Inflammatory macrophage (primary cell): ENCODE results near the gene RNF20.
A peak's percentile ranks its signal among the peaks of the same experiment; 100 is the strongest.
"Not testable (repeated sequence)": the region's sequence is repeated elsewhere in the genome, so short reads cannot be mapped to it uniquely, and the experiment has no call there.

Experiments used
- DNase-seq, 2 donors: peaks; one replicate each; pipeline ENCODE4 v3.0.0-alpha.2; 2020 to 2022

Gene RNF20

DNA sequence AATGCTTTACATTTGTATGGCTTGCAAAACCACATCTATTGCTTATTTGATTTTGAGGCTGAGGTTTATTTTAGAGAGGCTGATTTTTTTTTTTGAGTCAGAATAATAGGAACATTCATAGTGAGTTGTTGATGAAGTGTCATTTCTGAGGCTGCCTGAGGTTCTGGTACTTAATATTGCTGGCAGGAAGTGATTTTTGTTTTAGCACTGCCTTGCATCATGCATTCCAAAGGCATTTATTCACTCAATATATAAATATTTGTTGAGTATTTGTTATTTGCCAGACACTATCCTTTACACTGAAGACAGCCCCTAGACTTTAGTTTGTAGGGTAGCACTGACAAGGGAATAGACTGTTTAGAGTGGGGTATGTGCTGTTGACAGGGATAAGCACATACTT is 2.7 kb downstream of the RNF20 start:
- no peak for DNase-seq

GRCh38 chr9:101536938-101537337 is 3.3 kb downstream of the RNF20 start:
- DNase-seq: peak in 1 of 2 donors; percentile 20

- no peak for DNase-seq
Observed at GRCh38 chr9:101540069-101540468, 6.4 kb downstream of the RNF20 start.

GRCh38 chr9:101543098-101543735 is 9.6 kb downstream of the RNF20 start:
- no peak for DNase-seq

DNA sequence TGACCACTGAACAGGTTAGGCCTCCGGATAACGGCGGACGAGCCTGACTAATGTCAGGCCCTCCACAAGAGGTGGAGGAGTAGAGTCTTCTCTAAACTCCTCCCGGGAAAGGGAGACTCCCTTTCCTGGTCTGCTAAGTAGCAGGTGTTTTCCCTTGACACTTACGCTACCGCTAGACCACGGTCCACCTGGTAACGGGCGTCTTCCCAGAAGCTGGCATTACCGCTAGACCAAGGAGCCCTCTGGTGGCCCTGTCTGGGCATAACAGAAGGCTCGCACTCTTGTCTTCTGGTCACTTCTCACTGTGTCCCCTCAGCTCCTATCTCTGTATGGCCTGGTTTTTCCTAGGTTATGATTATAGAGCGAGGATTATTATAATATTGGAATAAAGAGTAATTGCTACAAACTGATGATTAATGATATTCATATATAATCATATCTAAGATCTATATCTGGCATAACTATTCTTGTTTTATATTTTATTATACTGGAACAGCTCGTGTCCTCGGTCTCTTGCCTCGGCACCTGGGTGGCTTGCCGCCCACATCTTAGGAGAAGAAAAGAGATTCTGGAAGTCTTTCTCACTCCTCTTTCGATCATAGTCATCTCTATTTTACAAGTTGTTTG is 15.9 kb downstream of the RNF20 start:
- not testable (repeated sequence) for DNase-seq

DNA sequence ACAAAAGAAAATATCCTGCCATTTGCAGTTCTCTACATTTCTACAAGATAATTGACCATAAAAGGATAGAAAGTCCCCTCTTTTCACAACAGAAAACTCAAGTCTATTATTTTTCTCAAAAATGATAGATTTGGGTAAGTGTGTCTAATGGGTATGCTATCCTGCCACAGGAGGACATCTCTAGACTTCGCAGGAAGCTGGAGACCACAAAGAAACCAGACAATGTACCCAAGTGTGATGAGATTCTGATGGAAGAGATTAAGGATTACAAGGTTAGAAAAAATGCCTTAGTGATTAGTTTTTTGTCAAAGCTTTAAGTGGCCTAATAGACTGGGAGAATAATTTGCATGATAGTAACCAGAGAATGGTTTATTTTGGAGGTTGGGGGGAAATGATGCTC is 28.1 kb downstream of the RNF20 start:
- no peak for DNase-seq

DNA sequence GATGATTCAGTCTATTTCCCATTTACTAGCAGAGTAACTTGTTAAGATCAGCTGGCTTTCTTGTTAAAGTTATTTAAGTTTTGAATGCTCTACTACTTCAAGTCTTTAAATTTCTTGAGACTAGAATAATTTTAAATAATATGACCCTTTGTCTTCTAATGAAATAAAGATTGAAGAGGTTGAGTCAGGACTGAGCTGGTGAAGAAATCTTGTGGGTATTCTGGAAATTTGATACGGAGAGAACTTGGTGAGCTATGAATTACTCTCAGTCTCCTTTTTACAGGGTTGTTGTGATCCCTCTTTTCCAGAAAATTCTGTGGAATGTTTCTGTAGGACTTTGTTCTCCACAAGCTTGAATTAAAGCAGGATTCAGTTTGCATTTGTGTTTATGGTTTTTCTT is 29.3 kb downstream of the RNF20 start:
- no peak for DNase-seq

DNA sequence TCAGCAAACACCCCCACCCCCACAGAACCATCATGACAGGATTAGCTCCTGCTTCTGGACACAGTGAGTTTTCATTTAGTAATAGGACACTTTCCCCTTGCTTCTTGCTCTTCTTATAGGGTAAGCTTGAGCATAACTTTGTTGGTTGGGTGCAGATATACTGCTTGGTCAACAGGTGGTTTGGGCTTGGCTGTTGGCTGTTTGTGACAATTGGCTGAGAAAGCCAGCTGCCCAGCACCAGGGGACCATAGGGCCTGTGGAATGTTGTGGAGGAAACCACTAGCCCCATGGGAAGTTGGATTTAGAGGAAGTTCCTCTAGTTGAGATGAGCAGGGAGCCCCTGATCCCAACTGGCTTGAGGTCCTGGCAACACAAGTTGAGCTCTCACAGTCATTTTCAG is 30.6 kb downstream of the RNF20 start:
- DNase-seq: no peak

DNA sequence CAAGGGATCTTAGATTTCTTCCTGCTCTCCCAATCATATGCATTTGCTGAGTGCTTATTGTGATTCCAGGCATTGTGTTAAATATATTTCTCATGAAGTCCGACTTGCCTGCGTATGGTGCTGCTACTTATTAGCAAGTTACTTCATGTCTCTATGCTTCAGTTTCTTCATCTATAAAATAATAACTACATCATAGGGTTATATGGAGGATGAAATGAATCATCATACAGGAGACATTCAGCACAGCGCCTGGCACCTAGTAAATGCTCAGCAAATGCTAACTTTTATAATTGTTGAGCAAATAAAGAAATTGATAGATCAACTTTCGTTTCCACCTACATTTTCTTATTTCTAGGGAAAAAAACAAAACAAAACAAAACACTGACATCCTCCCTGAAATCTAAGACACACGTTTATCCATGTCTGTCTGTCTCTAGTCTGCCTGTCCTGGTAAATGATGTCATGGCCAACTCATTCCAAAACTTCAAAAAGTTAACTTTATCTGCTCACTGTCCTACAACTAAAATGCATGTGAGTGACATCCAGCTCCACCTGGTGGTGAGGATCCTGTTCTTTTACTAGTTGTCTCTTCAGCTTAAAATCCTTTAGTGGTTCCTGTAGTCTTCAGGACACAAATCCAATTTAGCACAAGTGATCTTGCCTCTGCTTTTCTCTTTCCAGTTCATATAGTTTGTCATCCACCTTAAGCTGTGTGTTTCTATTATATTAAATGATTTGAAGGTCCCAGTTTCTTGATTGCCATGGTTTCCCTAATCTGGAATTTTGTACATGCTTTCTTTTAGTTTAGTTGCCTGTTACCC is 33.5 kb downstream of the RNF20 start:
- peak; percentile 10 to 15 for DNase-seq

DNA sequence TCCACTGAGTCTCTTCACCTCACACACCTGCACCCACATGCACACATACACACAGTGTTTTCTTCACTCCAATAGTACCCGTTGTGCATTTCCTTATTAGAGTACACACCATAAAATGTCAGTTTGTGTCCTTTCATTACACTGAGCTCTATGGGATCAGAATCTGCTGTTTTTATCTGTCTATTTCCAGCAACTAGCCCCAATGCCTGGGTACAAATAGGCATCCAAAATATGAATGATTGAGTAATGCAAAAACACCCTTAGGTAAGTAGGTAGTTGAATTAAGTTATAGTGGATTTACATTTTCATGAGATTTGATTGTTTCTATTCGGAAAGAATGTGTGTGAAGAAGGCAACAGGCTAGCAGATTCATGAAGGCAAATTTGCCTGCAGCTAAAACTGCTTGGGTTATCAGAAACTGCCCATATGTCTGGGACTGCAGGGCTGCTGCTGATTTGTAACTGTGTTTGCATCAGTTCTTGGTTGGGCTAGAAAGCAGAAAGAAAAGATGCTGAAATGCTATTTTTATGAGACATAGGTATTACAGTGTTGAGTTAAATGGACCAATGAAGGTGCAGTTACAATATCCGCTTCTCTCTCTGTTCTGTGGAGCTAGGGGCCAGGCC is 34.2 kb downstream of the RNF20 start:
- DNase-seq: no peak

DNA sequence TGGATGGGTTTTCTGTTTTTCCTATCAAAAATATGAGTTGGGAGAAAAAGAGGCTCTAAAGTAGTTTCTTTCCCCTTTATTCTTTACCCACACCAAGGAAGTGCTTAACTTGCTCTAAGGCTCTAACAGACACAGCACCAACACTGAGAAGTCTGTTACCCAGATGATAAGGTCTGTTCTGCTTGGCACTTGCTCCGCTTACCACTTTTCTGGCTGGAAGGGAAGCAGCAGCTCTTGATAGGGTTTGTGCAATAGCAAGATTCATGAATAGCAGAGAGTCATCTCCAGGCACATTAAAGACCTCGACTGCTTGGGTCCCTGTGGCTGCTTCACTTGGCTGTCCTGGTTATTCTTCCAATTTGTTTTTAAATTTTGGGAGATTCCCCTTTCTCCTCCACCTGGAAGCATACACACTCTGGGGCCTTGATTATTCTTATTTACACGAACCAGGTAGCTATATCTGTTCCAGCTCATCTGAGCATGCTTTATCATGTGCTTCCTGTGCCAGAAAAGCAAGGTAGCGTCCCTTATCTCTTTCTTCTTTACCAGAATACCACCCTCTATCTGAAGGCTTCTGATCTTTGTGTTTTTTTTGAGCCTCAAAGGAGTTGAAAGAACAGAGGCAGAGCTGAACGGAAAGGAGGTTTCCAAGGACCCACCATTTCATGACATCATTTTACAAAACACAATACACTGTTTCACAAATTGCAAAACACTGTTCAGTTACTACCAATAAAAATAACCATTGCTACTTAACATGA is 36.3 kb downstream of the RNF20 start:
- DNase-seq: no peak

DNA sequence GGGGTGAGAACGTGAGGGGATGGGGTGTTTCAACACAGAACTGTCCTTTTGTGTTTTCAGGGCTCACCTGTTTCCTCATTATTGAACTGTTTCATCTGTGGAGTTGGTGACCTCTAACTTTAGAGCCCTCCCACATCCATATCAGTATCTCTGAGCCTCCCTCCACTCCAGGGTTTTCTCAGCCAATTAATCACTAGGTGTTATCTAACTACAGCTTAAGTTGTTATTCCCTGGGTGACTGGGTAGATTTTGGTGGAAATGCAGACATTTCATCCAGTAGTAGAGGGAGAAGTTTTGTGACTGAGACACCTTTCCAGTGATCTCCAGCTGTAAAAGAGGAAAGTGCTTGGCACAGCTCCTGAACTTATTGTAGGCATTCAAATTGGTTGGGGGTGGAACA is 37.5 kb downstream of the RNF20 start:
- no peak for DNase-seq

GRCh38 chr9:101572316-101572715 is 38.7 kb downstream of the RNF20 start:
- DNase-seq: no peak

- no peak for DNase-seq
Observed at GRCh38 chr9:101574731-101575333, 41.2 kb downstream of the RNF20 start.

GRCh38 chr9:101578378-101578777 is 44.7 kb downstream of the RNF20 start:
- DNase-seq: peak in 1 of 2 donors; percentile 13

GRCh38 chr9:101579711-101580545 is 46.3 kb downstream of the RNF20 start:
- peak; percentile 82 to 84 for DNase-seq

DNA sequence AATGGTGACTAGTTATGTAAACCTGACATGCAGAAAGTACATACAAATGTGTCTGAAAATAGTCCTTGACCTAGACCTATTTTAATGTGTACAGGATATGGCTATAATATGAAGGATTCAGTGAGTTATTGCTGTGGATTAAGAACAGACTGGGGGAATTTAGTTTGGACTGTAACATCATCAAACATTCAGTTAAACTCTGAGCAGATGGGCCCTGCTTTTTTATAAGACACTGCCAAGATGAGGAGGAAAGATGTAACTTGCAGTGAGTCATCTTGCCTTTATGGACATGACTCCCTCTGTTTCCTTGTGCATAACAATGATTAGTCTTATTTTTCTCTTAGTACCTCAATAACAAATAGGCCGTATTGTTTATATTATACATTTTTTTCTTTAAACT is 48.9 kb downstream of the RNF20 start:
- no peak for DNase-seq

DNA sequence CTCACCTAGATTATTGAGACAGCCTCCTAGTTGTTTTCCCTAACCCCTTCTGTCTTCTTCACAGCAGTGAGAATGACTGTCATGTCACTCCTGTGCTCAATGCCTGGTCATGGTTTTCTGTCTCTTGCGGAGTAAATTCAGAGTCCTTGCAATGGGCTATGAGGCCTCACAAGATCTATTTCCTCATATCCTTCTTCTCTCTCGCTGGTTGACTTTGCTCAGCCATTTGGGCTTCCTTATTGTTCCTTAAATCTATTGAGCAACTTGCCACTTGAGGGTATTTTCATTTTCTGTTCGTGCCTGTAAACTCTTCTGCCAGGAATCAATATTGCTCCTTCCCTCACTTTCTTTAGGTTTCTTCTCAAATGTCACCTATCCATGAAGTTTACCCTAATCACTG is 52.1 kb downstream of the RNF20 start:
- DNase-seq: peak; percentile 92 to 93

DNA sequence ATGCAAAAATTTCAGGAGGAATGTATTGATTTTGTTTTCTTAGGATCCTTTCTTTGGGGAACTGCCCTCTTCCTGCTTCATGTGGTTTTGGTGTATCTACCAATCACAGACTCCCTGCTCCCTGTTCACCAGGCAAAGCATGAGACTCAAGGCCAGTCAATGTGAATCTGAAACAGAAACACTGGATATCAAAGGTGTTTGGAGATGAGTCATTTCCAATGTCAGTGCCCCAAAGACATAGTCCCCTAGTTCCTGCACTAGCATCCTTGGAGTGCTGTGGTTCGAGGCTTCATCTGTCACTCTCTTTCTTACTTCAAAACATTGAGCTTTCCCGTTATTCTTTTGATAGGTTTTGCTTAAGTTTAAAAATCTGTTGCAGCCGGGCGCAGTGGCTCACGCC is 53.0 kb downstream of the RNF20 start:
- DNase-seq: peak; percentile 33 to 41

DNA sequence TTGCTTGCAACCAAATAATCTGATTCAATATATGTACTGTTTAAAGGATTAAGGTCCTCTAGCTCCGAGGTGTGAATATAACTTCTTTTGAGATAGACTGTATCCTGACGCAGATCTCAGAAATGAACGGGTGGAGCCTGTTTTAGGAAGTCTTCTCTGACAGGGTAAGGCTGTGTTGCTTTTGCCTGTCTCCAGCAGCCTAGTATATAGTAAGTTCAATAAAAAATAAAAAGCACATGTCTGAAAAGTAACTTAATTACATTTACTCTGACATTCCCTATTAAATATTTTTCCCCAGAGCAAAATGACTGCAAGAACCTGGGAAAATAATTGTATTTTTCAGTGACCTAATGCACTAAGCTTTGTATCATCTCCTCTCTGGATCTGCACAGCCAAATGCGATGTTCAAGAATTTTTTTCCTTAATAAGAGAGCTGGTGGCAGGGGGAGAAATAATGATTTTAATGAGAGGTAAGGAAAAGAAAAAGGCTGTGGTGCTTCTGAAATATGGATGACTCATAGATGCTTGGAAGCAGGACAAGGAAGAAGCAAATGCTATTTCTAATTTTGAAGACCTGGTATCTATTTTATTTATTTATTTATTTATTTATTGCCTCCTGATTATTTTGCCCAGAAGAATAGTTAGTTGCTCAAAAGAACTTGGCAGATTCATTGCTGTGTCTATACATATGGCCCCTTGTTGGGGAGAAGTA is 53.8 kb downstream of the RNF20 start:
- no peak for DNase-seq

GRCh38 chr9:101590074-101590473 is 56.4 kb downstream of the RNF20 start:
- not testable (repeated sequence) for DNase-seq
